ENCODE data around the gene TRIM3. TPM values are rescaled to one million over a fixed set of nuclear protein-coding genes. Genes with fewer than 3 reads are reported as not detected.

TRIM3 gene
- total RNA-seq, 1 donor from 2014 or later = 20.6 TPM

GRCh38 chr11:6474413-6474792 lies 662 bp upstream of the TRIM3 start:
- Mint-ChIP-seq H3K9me3 (no peaks in the 10 kb centered on the region), H3K36me3 (ENCODE audit: low read depth) (peaks cover 3% of the 10 kb centered on the region), H3K4me3 (peak overlapping the region; percentile 94), H3K27ac (ENCODE audit: unreplicated experiment) (peak overlapping the region; percentile 12), H3K4me1 (peaks cover 23% of the 10 kb centered on the region), H3K27me3 (ENCODE audit: low read depth) (no peaks in the 10 kb centered on the region)
- DNase-seq (ENCODE audit: low read depth, low spot score) = no peak
- no peak for TF ChIP-seq CTCF (conservative IDR thresholded peaks at IDR 0.05)

GRCh38 chr11:6472934-6473333 lies 807 bp downstream of the TRIM3 start:
- no peak for DNase-seq (ENCODE audit: low read depth, low spot score)
- peaks cover 2% of the 10 kb centered on the region for H3K36me3 Mint-ChIP-seq (ENCODE audit: low read depth)
- H3K27me3 Mint-ChIP-seq (ENCODE audit: low read depth) = no peaks in the 10 kb centered on the region
- TF ChIP-seq CTCF (conservative IDR thresholded peaks at IDR 0.05) = no peak
- peak overlapping the region; percentile 90 for H3K4me3 Mint-ChIP-seq
- H3K9me3 Mint-ChIP-seq = no peaks in the 10 kb centered on the region
- H3K27ac Mint-ChIP-seq (ENCODE audit: unreplicated experiment) = no peak overlapping the region
- H3K4me1 Mint-ChIP-seq = peaks cover 20% of the 10 kb centered on the region

GRCh38 chr11:6469599-6469998 lies 4.1 kb downstream of the TRIM3 start:
- no peak for TF ChIP-seq CTCF (conservative IDR thresholded peaks at IDR 0.05)
- H3K9me3 Mint-ChIP-seq = no peaks in the 10 kb centered on the region
- no peak overlapping the region for H3K4me3 Mint-ChIP-seq
- H3K36me3 Mint-ChIP-seq (ENCODE audit: low read depth) = peaks cover 3% of the 10 kb centered on the region
- DNase-seq (ENCODE audit: low read depth, low spot score) = no peak
- no peaks in the 10 kb centered on the region for H3K27me3 Mint-ChIP-seq (ENCODE audit: low read depth)
- H3K4me1 Mint-ChIP-seq = peaks cover 19% of the 10 kb centered on the region
- H3K27ac Mint-ChIP-seq (ENCODE audit: unreplicated experiment) = no peak overlapping the region

DNA sequence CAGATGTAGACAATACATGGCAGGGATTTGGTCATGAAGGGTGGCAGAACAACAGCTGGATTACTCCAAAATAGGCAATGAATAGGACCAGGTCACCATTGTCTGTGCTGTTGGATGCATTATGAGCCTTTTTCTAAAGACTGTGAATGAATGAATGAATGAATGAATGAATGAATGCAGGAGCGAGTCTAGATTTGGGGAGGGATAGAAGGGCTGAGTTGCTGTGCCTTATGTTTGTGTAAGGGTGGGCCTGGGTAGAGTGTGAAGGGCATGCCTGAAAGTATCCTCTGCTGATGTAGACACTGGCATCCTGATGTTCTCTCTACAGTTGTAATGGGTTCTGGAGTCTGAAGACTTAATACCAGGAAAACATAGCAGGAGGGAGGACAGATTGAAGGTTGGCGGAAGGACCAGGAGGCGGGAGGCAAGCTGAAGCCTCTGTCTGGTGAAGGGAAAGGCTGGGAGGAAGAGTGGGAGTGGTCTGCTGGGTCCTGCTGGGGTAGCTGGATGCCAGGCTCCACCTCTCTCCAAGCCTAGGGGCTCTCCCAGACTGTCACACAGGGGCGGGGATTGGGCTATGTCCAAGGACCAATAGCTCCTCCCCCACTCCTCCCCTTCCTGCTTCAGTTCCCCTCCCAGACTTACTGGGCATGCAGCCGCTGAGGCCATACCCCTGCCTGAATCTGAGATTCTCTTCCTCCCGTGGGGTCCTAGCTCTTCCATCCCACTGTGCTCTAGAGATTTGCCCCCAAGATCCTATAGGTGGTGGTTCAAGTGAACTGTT lies 4.8 kb downstream of the TRIM3 start:
- H3K27me3 Mint-ChIP-seq (ENCODE audit: low read depth) = no peaks in the 10 kb centered on the region
- DNase-seq (ENCODE audit: low read depth, low spot score) = peak; percentile 68

DNA sequence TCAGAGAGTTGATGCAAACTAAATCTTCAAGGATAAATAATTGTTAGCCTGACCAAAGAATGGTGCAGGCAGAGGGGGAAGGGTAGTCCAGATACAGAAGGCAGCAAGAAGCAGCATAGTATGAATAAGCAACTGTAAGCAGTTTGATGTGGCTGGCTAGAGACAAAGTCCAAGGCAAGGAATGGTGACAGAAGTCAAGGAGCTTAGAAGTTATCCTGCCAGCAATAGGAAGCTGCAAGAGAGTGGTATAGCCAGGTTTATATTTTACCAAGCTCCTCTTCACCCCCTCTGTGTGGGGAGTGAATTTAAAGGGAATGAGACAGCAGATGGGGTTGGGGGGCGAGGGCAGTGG lies 14.7 kb downstream of the TRIM3 start:
- Mint-ChIP-seq H3K4me3 (no peak overlapping the region), H3K27ac (ENCODE audit: unreplicated experiment) (no peak overlapping the region)

More for the DNA sequence above, 4.8 kb downstream of the TRIM3 start:
- TF ChIP-seq CTCF (conservative IDR thresholded peaks at IDR 0.05) = no peak
- no peak overlapping the region for H3K27ac Mint-ChIP-seq (ENCODE audit: unreplicated experiment)
- peaks cover 5% of the 10 kb centered on the region for H3K36me3 Mint-ChIP-seq (ENCODE audit: low read depth)
- no peak overlapping the region for H3K4me3 Mint-ChIP-seq
- H3K4me1 Mint-ChIP-seq = peaks cover 13% of the 10 kb centered on the region
- no peaks in the 10 kb centered on the region for H3K9me3 Mint-ChIP-seq

More for the DNA sequence above, 14.7 kb downstream of the TRIM3 start:
- peaks cover 6% of the 10 kb centered on the region for H3K36me3 Mint-ChIP-seq (ENCODE audit: low read depth)
- no peaks in the 10 kb centered on the region for H3K4me1 Mint-ChIP-seq
- DNase-seq (ENCODE audit: low read depth, low spot score) = no peak
- H3K9me3 Mint-ChIP-seq = no peaks in the 10 kb centered on the region
- no peak for TF ChIP-seq CTCF (conservative IDR thresholded peaks at IDR 0.05)
- H3K27me3 Mint-ChIP-seq (ENCODE audit: low read depth) = no peaks in the 10 kb centered on the region

Data from neural crest cell (in vitro differentiated cells).